DOHH2 (cell line): ENCODE data around the gene METTL16.
A peak's percentile ranks its signal among the peaks of the same experiment; 100 is the strongest.

Source experiments
- H3F3A ChIP-seq: fragments of 200-600 bp; sonication (generic), shearing (Covaris generic); 2 replicates; pipeline ENCODE4 v1.6.0; 2016; ENCODE audit warnings: antibody characterized with exemption, mild to moderate bottlenecking; ENCODE audit not compliant: control insufficient read depth, insufficient read depth
- H3K27ac ChIP-seq: fragments of 200-600 bp; sonication (generic); 2 replicates; pipeline ENCODE4 v1.5.1; 2014; ENCODE audit warnings: low read depth, mild to moderate bottlenecking, low read length, moderate library complexity
- H3K27me3 ChIP-seq: fragments of 200-600 bp; sonication (generic); 2 replicates; pipeline ENCODE4 v1.6.1; 2014; ENCODE audit warnings: mild to moderate bottlenecking, low read length, mixed read lengths; ENCODE audit not compliant: control insufficient read depth
- H3K36me3 ChIP-seq: fragments of 200-600 bp; sonication (generic); 2 replicates; pipeline ENCODE4 v1.6.1; 2014; ENCODE audit warnings: mild to moderate bottlenecking, low read length, moderate library complexity, mixed read lengths; ENCODE audit not compliant: control insufficient read depth
- H3K4me1 ChIP-seq: fragments of 200-600 bp; sonication (generic); 2 replicates; pipeline ENCODE4 v1.6.1; 2014; ENCODE audit warnings: mild to moderate bottlenecking, low read length, mixed read lengths; ENCODE audit not compliant: control insufficient read depth
- H3K4me2 ChIP-seq: fragments of 200-600 bp; sonication (generic); 2 replicates; pipeline ENCODE4 v1.6.0; 2014; ENCODE audit warnings: mild to moderate bottlenecking, low read length, moderate library complexity
- H3K4me3 ChIP-seq: fragments of 200-600 bp; sonication (generic); 2 replicates; pipeline ENCODE4 v1.5.1; 2014; ENCODE audit warnings: mild to moderate bottlenecking, low read length, mixed read lengths
- H3K79me2 ChIP-seq: fragments of 200-600 bp; sonication (generic); 2 replicates; pipeline ENCODE4 v1.6.1; 2014; ENCODE audit warnings: mild to moderate bottlenecking, low read length, mixed read lengths; ENCODE audit not compliant: control insufficient read depth
- H3K9me2 ChIP-seq: fragments of 200-600 bp; sonication (generic); replicated peaks from 2 replicates; pipeline ENCODE4 v1.6.1; 2014; ENCODE audit warnings: mild to moderate bottlenecking, low read length, mixed read lengths; ENCODE audit not compliant: control insufficient read depth
- H3K9me3 ChIP-seq: fragments of 200-600 bp; sonication (generic); 2 replicates; pipeline ENCODE4 v1.6.1; 2014; ENCODE audit warnings: antibody characterized with exemption, low read length, mixed read lengths; ENCODE audit not compliant: control insufficient read depth, insufficient read depth
- H4K20me1 ChIP-seq: fragments of 200-600 bp; sonication (generic); 2 replicates; pipeline ENCODE4 v1.6.0; 2014; ENCODE audit warnings: low read depth, mild to moderate bottlenecking, antibody characterized with exemption, low read length, moderate library complexity; ENCODE audit not compliant: control insufficient read depth, insufficient read depth
- EZH2phosphoT487 ChIP-seq: fragments of 200-600 bp; sonication (generic); IDR thresholded peaks from 2 replicates; pipeline ENCODE4 v1.6.1; 2017; ENCODE audit warnings: borderline replicate concordance, mild to moderate bottlenecking, antibody characterized with exemption, low read length, moderate library complexity, mixed read lengths
- TF ChIP-seq, protein P1 (sequence below): fragments of 200-600 bp; sonication (generic); IDR thresholded peaks from one replicate; pipeline ENCODE4 v1.5.1; 2014; ENCODE audit warnings: antibody characterized with exemption, mild to moderate bottlenecking, low read depth, low read length; ENCODE audit not compliant: poor library complexity, severe bottlenecking

The METTL16 gene

DNA sequence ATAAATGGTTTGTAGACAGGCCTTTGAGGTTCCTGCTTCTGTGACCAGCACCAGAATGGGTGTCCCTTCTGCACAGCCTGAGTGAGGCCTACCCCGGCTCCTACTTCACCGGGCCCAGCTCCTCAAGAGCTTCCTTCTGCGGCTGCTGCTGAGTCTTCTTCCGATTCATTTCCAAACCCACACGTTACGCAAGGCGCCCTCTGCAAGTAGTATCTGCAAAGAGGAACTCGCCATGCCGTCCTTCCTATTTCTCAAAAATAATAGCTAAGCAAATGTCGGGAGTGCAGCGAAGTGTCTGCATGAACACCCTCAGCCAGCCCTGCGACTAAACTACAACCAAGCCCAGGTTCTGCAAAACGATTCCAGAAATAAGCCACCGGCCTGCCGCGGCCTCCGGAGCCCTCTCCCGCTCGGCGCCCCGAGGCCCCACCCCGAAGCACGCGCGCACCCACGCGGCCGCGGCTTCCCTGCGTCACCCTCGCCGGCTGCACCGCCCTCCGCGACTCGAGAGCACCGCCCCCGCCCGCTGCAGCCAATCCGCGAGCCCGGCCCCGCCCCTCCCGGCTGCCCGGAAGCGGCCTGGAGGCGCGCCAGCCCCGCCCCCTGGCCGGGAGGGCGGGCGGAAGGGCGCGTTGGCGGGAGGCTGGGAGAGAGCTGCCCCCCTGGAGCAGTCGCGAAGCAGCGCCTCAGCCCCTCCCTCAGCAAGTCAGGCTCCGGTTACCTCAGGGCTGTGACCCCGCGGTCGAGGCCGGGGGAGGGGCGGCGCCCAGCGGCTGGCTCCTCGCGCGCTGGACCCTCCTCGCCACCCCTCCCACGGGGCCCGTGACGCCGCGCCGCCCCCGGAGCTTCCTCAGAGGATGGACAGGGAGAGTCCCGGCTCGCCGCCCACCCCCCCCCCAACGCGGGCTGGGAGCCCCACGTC is 119.2 kb downstream of the METTL16 start:
- H3K9me3 ChIP-seq = no peaks in the 10 kb centered on the region
- TF ChIP-seq, protein P1, sequence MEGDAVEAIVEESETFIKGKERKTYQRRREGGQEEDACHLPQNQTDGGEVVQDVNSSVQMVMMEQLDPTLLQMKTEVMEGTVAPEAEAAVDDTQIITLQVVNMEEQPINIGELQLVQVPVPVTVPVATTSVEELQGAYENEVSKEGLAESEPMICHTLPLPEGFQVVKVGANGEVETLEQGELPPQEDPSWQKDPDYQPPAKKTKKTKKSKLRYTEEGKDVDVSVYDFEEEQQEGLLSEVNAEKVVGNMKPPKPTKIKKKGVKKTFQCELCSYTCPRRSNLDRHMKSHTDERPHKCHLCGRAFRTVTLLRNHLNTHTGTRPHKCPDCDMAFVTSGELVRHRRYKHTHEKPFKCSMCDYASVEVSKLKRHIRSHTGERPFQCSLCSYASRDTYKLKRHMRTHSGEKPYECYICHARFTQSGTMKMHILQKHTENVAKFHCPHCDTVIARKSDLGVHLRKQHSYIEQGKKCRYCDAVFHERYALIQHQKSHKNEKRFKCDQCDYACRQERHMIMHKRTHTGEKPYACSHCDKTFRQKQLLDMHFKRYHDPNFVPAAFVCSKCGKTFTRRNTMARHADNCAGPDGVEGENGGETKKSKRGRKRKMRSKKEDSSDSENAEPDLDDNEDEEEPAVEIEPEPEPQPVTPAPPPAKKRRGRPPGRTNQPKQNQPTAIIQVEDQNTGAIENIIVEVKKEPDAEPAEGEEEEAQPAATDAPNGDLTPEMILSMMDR = no peak
- no peak for TF ChIP-seq EZH2phosphoT487
- H3K79me2 ChIP-seq = peaks cover 57% of the 10 kb centered on the region

DNA sequence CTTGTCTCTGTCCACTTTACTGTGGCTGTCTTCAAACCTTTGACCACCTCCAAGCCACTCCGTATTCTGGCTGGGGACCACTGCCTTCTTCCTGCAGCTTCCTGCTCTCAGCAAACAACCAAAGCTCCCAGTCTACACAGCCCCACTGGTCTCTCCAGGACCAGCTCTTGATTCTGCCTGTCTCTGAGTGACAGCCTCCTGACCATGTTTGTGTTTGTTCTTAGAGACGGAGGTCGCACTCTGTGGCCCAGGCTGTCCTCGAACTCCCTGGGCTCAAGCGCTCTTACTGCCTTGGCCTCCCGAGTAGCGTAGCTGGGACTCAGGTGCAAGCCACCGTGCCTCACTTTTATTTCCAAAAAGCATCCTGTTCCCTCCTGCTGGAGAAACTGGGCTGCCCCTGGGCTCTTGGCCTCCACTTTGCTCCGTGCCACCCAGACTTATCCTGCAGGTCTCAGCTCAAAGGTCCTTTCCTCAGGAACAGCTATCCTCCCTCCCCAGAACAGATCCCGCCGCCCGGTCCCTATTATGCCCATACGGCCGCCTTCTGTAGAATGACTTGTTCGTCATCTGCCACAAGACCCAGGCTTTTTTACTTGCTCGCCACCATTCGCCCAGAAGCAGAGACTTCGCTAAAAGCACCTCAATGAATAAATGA is 120.0 kb downstream of the METTL16 start:
- H3K4me1 ChIP-seq = peaks cover 39% of the 10 kb centered on the region
- H3F3A ChIP-seq = peaks cover 6% of the 10 kb centered on the region
- no peaks in the 10 kb centered on the region for H3K27me3 ChIP-seq
- H3K27ac ChIP-seq = peak overlapping the region; percentile 92
- no peaks in the 10 kb centered on the region for H4K20me1 ChIP-seq
- H3K9me3 ChIP-seq = no peaks in the 10 kb centered on the region
- H3K4me2 ChIP-seq = peak overlapping the region; percentile 88
- peaks cover 51% of the 10 kb centered on the region for H3K79me2 ChIP-seq
- peak overlapping the region; percentile 79 for H3K4me3 ChIP-seq
- no peaks in the 10 kb centered on the region for H3K9me2 ChIP-seq
- no peak for TF ChIP-seq EZH2phosphoT487
- TF ChIP-seq, protein P1 = no peak
- peaks cover 21% of the 10 kb centered on the region for H3K36me3 ChIP-seq

More for the DNA sequence above, 119.2 kb downstream of the METTL16 start:
- Histone ChIP-seq H3K36me3 (peaks cover 16% of the 10 kb centered on the region), H4K20me1 (no peaks in the 10 kb centered on the region), H3K9me2 (no peaks in the 10 kb centered on the region), H3K27me3 (no peaks in the 10 kb centered on the region), H3K4me2 (peak overlapping the region; percentile 88), H3K4me3 (peak overlapping the region; percentile 79), H3K4me1 (peaks cover 46% of the 10 kb centered on the region), H3K27ac (peak overlapping the region; percentile 92), H3F3A (peaks cover 6% of the 10 kb centered on the region)

GRCh38 chr17:2390199-2390836 is 121.4 kb downstream of the METTL16 start:
- H3K4me2 ChIP-seq = peak overlapping the region; percentile 88; the same call in 1 of the 2 replicates
- no peaks in the 10 kb centered on the region for H3K9me2 ChIP-seq
- H3K27ac ChIP-seq = no peak overlapping the region
- peaks cover 6% of the 10 kb centered on the region for H3F3A ChIP-seq
- H3K4me3 ChIP-seq = no peak overlapping the region
- H3K4me1 ChIP-seq = peaks cover 25% of the 10 kb centered on the region
- H3K36me3 ChIP-seq = peaks cover 21% of the 10 kb centered on the region
- H3K79me2 ChIP-seq = peaks cover 38% of the 10 kb centered on the region
- H4K20me1 ChIP-seq = no peaks in the 10 kb centered on the region
- H3K9me3 ChIP-seq = no peaks in the 10 kb centered on the region
- no peak for TF ChIP-seq EZH2phosphoT487
- TF ChIP-seq, protein P1 = no peak
- H3K27me3 ChIP-seq = no peaks in the 10 kb centered on the region
